Right renal pelvis (tissue), 4 donors: ENCODE measurements around the gene GUCY1A1. TPM values are rescaled to one million over a fixed set of nuclear protein-coding genes. Genes with fewer than 3 reads are reported as not detected.

ENCODE experiments used
- DNase-seq, 4 donors: peaks; one replicate each; pipeline ENCODE4 v3.0.0-alpha.2; 2013; ENCODE audit warnings: low read depth in 4 of 4, low spot score in 3 of 4, missing footprints in 1 of 4
- polyA plus RNA-seq, 4 donors: library from polyadenylated mRNA; unstranded; fragments of 120-200 nt; gene quantifications; one replicate each; pipeline ENCODE4 v1.2.1, GENCODE V29; 2013; ENCODE audit not compliant: insufficient read length in 4 of 4

Gene GUCY1A1
- polyA plus RNA-seq, 4 donors = 75.0 to 94.2 (median 87.3) TPM

GRCh38 chr4:155688860-155689259 lies 22.2 kb downstream of the GUCY1A1 start:
- no peak for DNase-seq

DNA sequence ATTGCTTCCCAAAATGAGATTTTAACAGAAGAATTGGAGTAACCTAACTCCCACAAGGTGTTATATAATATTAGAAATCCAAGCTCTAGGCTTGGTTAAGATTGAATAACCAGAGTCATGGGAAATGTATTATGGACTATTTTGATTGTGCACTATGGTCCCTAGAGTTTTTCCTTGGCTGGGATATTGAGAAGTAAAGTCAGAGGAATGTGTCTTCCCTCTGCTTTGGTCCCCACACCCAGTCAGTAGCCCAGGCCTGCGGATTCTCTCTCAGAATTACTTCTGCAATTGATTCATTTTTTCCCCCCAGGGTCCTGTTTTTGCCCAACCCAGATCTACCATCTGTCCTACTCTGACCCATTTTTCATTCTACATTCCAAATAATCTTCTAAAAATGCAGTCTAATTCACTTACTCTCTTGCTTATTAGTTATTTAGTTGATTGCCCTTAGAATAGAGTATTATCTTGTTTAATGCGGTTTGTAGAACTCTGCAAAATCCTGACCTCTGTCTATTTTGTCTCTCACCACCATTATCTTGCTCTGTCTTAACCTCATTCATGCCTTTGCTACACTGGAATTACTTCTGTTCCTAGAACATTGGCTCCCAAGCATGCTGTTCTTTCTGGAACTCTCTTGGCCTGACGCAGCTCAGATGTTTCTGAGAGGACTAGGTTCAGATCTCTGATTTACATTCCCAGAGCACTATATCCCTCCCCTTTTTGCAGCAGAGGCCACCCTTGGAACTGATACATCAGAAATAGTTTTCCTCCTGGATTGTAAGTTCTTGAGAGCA lies 23.6 kb downstream of the GUCY1A1 start:
- DNase-seq = no peak

DNA sequence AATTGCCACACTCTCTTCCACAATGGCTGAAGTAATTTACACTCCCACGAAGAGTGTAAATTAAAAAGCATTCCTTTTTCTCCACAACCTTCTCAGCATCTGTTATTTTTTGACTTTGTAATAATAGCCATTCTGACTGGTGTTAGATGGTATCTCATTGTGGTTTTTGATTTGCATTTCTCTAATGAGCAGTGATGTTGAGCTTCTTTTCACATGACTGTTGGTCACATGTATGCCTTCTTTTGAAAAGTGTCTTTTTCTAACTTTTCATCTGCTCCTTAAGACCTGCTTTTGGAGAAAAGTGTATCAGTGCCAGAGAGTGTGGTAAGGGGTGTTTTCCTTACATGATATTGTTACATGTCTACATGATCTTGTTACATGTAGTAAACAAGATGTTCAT lies 25.7 kb downstream of the GUCY1A1 start:
- DNase-seq = no peak

DNA sequence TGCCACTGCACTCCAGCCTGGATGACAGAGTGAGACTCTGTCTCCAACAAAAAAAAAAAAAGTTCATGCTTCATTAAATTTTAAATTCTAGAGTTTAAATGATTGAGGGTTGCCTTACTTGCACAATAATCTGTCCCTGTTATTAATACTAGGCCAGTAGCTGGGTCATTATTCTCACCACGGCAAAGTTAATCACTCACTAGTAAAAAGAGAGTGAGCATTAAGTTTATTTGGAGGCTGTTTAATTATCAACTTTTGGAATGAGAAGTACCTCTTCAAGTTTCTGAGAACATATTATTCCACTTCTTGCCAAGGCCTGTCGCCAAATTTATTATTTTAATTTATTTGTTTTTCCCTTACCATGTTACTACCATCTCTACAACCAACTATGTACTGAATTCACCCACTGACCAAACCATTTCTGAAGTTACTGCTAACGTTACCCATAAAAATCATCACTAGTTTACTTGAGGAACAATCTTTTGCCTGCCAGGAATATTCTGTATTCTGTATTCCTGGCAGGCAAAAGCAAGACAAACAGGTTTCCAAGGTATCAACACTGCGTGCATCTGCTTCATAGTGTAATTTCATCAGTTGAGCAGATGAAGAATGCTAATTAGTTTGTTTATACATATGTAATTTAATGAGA lies 26.5 kb downstream of the GUCY1A1 start:
- DNase-seq = no peak

- DNase-seq = no peak
Measured at GRCh38 chr4:155694100-155694785, 27.6 kb downstream of the GUCY1A1 start.

DNA sequence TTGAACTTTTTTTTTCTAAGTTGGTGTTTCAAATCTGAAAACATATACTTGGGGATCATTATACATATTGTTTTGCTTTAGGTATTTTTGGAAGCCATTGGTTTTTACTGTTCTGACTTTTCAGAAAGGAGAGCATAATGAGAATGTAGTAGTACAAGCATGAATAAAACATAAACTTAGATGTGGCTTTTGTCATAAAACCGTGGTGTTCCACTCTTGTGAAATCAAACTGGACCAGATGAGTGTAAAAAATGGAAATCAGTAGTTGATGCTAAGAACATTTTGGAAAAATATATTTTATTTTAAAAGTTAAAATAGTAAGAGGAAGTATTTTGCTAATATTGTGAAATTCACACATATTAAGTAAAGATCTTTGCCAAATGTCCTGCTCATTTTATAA lies 29.6 kb downstream of the GUCY1A1 start:
- no peak for DNase-seq

DNA sequence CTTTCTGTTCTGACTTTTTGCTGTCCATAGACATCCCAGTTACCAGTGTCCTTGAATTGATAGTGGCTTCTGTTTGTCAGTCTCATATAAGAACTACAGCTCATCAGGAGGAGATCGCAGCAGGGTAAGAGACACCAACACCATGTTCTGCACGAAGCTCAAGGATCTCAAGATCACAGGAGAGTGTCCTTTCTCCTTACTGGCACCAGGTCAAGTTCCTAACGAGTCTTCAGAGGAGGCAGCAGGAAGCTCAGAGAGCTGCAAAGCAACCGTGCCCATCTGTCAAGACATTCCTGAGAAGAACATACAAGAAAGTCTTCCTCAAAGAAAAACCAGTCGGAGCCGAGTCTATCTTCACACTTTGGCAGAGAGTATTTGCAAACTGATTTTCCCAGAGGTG lies 30.1 kb downstream of the GUCY1A1 start:
- no peak for DNase-seq

DNA sequence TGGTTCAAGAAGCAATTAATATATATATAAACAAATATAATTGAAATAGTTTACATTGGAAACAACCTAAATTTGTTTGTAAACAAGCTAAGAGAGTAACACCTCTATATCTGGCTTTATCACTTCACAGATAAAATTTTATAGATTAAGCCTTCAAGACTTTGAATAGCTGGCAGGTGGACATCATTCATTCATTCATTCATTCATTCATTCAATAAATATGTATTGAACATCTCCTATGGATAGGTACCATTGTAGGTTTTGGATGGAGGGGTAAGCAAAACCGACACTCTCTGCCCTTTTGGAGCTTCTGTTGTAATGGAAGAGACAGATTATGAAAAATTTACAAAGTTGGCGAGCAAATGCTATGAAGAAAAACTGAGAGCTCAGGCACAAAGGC lies 35.2 kb downstream of the GUCY1A1 start:
- DNase-seq = no peak

DNA sequence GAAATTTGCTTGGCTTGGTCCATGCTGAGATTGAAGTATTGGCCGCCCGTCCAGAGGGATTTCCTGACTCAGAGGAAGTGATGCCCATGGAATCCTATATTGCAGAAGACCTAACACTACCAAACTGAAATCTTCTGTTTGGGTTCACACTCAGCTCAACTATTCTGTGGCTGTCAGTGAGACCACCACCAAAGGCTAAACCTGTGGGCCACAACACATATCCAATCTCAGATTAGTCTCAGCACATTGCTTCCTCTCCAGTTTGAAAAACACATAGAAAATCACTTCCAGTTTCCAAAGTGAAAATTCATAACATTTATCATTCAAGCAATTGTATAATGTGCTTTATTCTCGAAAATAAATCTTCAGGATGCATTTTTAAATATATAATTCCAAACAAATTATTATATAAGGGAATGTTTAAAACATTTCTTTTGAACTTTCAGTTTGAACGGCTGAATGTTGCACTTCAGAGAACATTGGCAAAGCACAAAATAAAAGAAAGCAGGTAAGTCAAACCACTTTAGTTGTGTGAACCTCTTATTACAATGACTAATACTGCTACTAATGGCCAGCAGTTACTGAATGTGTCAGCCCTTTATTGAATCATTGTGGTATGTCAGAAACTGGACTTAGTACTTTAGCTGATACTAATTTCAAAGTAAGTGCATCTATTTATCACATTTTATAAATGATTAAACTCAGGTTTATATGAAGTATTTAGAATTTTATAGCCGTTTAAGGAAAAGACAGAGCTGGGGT lies 37.0 kb downstream of the GUCY1A1 start:
- no peak for DNase-seq

DNA sequence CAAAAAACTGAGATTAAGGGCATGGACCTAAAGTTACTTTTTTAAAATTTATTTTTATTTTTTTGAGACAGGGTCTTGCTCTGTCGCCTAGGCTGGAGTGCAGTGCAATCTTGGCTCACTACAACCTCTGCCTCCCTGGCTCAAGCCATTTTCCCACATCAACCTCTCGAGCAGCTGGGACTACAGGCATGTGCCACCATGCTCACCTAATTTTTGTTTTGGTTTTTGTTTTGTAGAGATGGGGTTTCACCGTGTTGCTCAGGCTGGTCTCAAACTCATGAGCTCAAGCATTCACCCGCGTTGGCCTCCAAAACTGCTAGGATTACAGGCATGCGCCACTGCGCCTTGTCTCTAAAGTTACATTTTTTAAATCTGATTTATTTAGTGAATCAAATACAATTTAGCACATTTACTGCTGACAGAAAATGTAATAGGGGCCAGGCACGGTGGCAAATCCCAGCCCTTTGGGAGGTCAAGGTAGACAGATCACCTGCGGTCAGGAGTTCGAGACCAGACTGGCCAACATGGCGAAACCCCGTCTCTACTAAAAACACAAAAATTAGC lies 38.3 kb downstream of the GUCY1A1 start:
- no peak for DNase-seq

GRCh38 chr4:155705664-155706063 lies 39.0 kb downstream of the GUCY1A1 start:
- DNase-seq = peak; percentile 38 to 60 (median 44)

GRCh38 chr4:155706147-155706546 lies 39.5 kb downstream of the GUCY1A1 start:
- no peak for DNase-seq

DNA sequence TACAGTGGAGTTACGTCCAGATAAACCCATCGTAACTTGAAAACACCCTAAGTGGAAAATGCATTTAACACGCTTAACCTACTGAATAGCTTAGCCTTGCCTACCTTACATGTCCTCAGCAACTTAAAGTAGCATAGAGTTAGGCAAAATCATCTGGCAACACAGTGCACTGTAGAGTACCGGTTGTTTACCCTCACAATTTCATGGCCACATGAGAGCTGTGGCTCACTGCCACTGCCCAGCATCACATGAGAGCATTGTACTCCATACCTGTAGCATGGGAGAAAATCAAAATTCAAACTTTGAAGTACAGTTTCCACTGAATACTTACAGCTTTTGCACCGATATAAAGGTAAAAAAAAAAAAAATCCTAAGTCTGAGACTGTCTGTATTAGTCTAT lies 40.6 kb downstream of the GUCY1A1 start:
- no peak for DNase-seq

- DNase-seq = no peak
Measured at GRCh38 chr4:155708782-155709181, 42.1 kb downstream of the GUCY1A1 start.

DNA sequence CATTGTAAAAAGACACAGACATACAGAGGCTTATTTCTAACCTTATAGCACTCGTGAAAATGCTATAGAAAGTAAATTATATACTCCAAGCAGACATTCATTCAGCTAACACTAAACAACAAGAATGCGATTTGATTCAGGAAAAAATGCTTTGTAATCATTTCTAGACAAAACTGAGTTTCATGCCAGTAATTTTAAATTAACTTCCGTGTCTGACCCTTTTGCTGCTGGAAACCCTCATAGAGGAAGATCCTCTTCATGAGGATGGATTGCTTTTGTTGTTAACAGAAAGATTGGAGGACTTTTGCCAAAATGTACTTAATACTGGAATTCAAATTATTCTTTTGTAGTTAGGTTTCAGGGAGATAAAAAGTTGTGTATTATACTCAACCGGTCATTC lies 43.3 kb downstream of the GUCY1A1 start:
- DNase-seq = no peak

GRCh38 chr4:155711556-155711955 lies 44.9 kb downstream of the GUCY1A1 start:
- no peak for DNase-seq

- DNase-seq = no peak
Measured at GRCh38 chr4:155712846-155713245, 46.2 kb downstream of the GUCY1A1 start.

GRCh38 chr4:155713911-155714310 lies 47.3 kb downstream of the GUCY1A1 start:
- no peak for DNase-seq

DNA sequence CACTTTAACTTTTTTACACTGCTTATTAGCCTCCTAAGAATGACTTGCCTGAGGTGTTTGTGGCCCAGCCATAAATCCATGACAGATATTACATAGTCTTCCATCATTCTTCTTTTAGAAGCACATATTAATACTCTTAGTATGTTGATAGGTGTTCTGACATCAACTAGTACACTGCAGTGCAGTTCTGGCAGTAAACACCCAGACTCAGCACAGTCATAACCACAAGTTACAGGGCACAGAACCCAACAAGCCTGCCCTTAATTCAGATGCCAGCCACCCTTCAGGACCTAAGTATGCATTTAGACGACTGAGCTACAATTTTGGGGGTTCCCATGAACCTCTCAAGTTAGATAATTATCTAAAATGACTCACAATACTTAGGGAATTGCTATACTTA lies 55.7 kb downstream of the GUCY1A1 start:
- no peak for DNase-seq

DNA sequence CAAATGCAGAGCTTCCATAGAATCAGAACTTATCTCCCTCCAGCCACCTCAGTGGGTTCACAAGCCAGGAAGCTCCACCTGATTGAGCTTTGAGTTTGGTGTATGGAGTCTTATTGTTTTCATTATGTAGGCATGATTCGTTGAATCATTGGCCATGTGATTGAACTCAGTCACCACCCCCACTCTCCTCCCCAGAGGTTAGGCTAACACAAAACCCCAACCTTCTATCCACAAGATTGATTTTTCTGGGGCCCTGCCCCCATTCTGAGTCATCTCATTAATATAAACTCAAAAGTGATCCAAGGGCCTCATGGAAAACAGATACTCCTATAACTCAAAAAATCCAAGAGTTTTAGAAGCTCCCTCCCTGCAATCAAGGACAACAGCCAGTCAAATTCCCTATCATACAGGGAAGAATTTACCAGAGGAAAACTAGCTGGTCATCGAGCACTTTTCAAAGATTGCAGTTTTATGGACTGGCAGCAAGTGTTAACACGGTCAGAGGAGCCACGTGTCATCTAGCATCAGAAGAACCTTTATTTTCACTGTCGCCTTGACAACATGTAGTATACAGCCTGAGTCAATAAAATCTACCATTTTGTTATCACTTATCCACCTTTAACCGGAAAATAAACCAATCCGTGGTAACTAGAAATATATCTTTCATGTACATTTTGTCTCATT lies 56.3 kb downstream of the GUCY1A1 start:
- no peak for DNase-seq
